ENCODE measurements around the gene MAGI2. TPM values are rescaled to one million over a fixed set of nuclear protein-coding genes. Genes with fewer than 3 reads are reported as not detected.

Gene MAGI2
- total RNA-seq: 0.21 and 0.28 TPM in 2 replicates

GRCh38 chr7:79453558-79454360 is at the start of gene MAGI2:
MAGI2 (minus strand) TSS chr7:79453667; CDS start chr7:79453320, 347 bp downstream.

